ENCODE results near the gene TECPR1. TPM values are rescaled to one million over a fixed set of nuclear protein-coding genes. Genes with fewer than 3 reads are reported as not detected.

Gene TECPR1
- total and polyA plus RNA-seq, 2 of the 4 experiments (the other 2 are of a cell fraction), result 11.5 to 14.7 TPM

- CTCF ChIA-PET, result no interaction called here
- no peak overlapping the region for H3K18ac ChIP-seq (ENCODE audit: low read depth, low read length)
- intact Hi-C loops (cut with micrococcal nuclease), result no loop called here
- H2BK20ac ChIP-seq (ENCODE audit: low read depth, low read length), result no peak overlapping the region
- H4K5ac ChIP-seq (ENCODE audit: low read depth, low read length), result no peak overlapping the region
- peaks cover 17% of the 10 kb centered on the region for H3K36me3 ChIP-seq (ENCODE audit: control insufficient read depth, insufficient read depth, low read length)
- H3K9ac ChIP-seq (ENCODE audit: low read depth, low read length), result no peak overlapping the region
- no peak overlapping the region for H3K4ac ChIP-seq (ENCODE audit: low read depth, low read length)
- peaks cover 5 to 8% of the 10 kb centered on the region in 2 experiments; a peak in 3 of 4 replicates for H3K79me1 ChIP-seq (ENCODE audit: low read depth in 1 of 2, low read length in 2 of 2)
- no peak overlapping the region for H3K56ac ChIP-seq (ENCODE audit: extremely low read depth, insufficient read depth, low read length)
- no peak overlapping the region for H4K8ac ChIP-seq (ENCODE audit: low read depth in 2 of 2, low read length in 2 of 2)
- H3K27me3 ChIP-seq (ENCODE audit: control insufficient read depth, insufficient read depth, low read length), result no peaks in the 10 kb centered on the region
- H3K9me1 ChIP-seq (ENCODE audit: insufficient read depth, low read length), result 0 out of 2 replicates have a peak, but pooled peaks cover 2% of the 10 kb centered on the region
- no peak overlapping the region for H2AFZ ChIP-seq (replicated peaks; ENCODE audit: low read length, poor library complexity)
- H3K27ac ChIP-seq (ENCODE audit: insufficient read depth, low read length), result no peak overlapping the region
- no peak overlapping the region for H3K23ac ChIP-seq (ENCODE audit: low read depth, low read length)
- H2AK5ac ChIP-seq (ENCODE audit: low read depth, low read length), result no peak overlapping the region
- in situ Hi-C loops (cut with MboI; ENCODE audit: low sequenced_read_pairs), result no loop called here
- H2BK15ac ChIP-seq (ENCODE audit: low read depth, low read length), result no peak overlapping the region
- WGBS, 2 experiments (ENCODE audit: extremely low coverage in 2 of 2, insufficient read length in 1 of 2), result 94% methylated on average over 6 of the region's 14 CpGs; no CpG with 5 or more reads in 1 of the 2 experiments
- POLR2A ChIA-PET (ENCODE audit: unreplicated experiment), result no interaction called here
- BruUV-seq (replicated peaks), result no TSS peak
- H3K4me2 ChIP-seq (ENCODE audit: low read depth, low read length), result no peak overlapping the region
- no peak overlapping the region for H2AK9ac ChIP-seq (replicated peaks; ENCODE audit: low read depth, low read length, poor library complexity)
- TF ChIP-seq POLR2A (IDR thresholded peaks at IDR 0.05; ENCODE audit: low read depth, low read length) (no peak), CHD1 (IDR thresholded peaks at IDR 0.05; ENCODE audit: low read depth, low read length) (no peak), FOS (IDR thresholded peaks at IDR 0.05; ENCODE audit: low read depth, low read length) (no peak), RAD21 (IDR thresholded peaks at IDR 0.05; ENCODE audit: low read length) (no peak), MAFK (IDR thresholded peaks at IDR 0.05; ENCODE audit: low read depth, low read length) (no peak), CTCF (conservative IDR thresholded peaks at IDR 0.05; ENCODE audit: low read depth, low read length) (no peak), RFX5 (IDR thresholded peaks at IDR 0.05; ENCODE audit: low read depth, low read length) (no peak), USF2 (IDR thresholded peaks at IDR 0.05; ENCODE audit: low read depth, low read length) (no peak), SMC3 (IDR thresholded peaks at IDR 0.05; ENCODE audit: low read depth, low read length) (no peak), MXI1 (IDR thresholded peaks at IDR 0.05; ENCODE audit: borderline replicate concordance, low read depth, low read length) (no peak), BHLHE40 (IDR thresholded peaks at IDR 0.05; ENCODE audit: low read depth, low read length) (no peak), MAZ (IDR thresholded peaks at IDR 0.05; ENCODE audit: borderline replicate concordance, low read depth, low read length) (no peak), CEBPB (IDR thresholded peaks at IDR 0.05; ENCODE audit: low read depth, low read length) (no peak), NFE2L2 (IDR thresholded peaks at IDR 0.05; ENCODE audit: low read depth, low read length) (no peak), RCOR1 (IDR thresholded peaks at IDR 0.05; ENCODE audit: insufficient replicate concordance, low read length) (no peak), ELK1 (IDR thresholded peaks at IDR 0.05; ENCODE audit: borderline replicate concordance, low read depth, low read length) (no peak)
- no peak overlapping the region for H3K14ac ChIP-seq (replicated peaks; ENCODE audit: low read depth, low read length)
- H4K20me1 ChIP-seq (ENCODE audit: insufficient read depth, low read length), result no peaks in the 10 kb centered on the region
- H3K4me1 ChIP-seq (ENCODE audit: control insufficient read depth, insufficient read depth, low read length), result no peaks in the 10 kb centered on the region
- H4K91ac ChIP-seq (ENCODE audit: insufficient read depth, low read depth, low read length), result no peak overlapping the region
- no peak overlapping the region for H3K4me3 ChIP-seq (ENCODE audit: insufficient read depth, low read depth, low read length)
- no peak overlapping the region for H2BK120ac ChIP-seq (ENCODE audit: low read depth, low read length)
- no peak overlapping the region for H2BK5ac ChIP-seq (ENCODE audit: low read depth, low read length, poor library complexity, severe bottlenecking)
- no peak for DNase-seq
- dilution Hi-C loops (cut with HindIII; ENCODE audit: low sequenced_read_pairs, unreplicated experiment), result no loop called here
- no peaks in the 10 kb centered on the region for H3K9me3 ChIP-seq (ENCODE audit: control insufficient read depth, insufficient read depth, low read length)
- ATAC-seq (ENCODE audit: low read depth), result no peak
Observed at GRCh38 chr7:98244871-98245270, 7.2 kb downstream of the TECPR1 start.

Measured in IMR-90 (cell line).